Memory B cell (primary cell): ENCODE data around the gene VPS29.
"Not testable (repeated sequence)": the region's sequence is repeated elsewhere in the genome, so short reads cannot be mapped to it uniquely, and the experiment has no call there.

Source experiments
- ATAC-seq: fragments of 150-1000 bp; cut with Tn5 transposase; 2 replicates; pipeline ENCODE4 v1.10.0; 2021; ENCODE audit warnings: low read depth, mild to moderate bottlenecking, moderate library complexity
- DNase-seq, 2 donors: peaks; one replicate each; pipeline ENCODE4 v3.0.0; 2022; ENCODE audit warnings: low spot score in 2 of 2
- H3K27ac Mint-ChIP-seq: one replicate; pipeline ENCODE4 v1.8.0; 2022; ENCODE audit warnings: mild to moderate bottlenecking, moderate library complexity, mixed read lengths
- H3K27me3 Mint-ChIP-seq: one replicate; pipeline ENCODE4 v1.8.0; 2022; ENCODE audit warnings: mixed read lengths
- H3K36me3 Mint-ChIP-seq: one replicate; pipeline ENCODE4 v1.8.0; 2022; ENCODE audit warnings: mild to moderate bottlenecking, mixed read lengths
- H3K4me1 Mint-ChIP-seq: one replicate; pipeline ENCODE4 v1.8.0; 2022; ENCODE audit warnings: mixed read lengths
- H3K4me3 Mint-ChIP-seq: one replicate; pipeline ENCODE4 v1.8.0; 2022; ENCODE audit warnings: mild to moderate bottlenecking, moderate library complexity, mixed read lengths
- H3K9me3 Mint-ChIP-seq: one replicate; pipeline ENCODE4 v1.8.0; 2022; ENCODE audit warnings: mixed read lengths

VPS29 gene

GRCh38 chr12:110536834-110537604, 35.1 kb upstream of the VPS29 start:
- Mint-ChIP-seq H3K36me3 (peaks cover 20% of the 10 kb centered on the region), H3K4me1 (peaks cover 7% of the 10 kb centered on the region), H3K27ac (peak overlapping the region; percentile 53), H3K4me3 (no peak overlapping the region), H3K27me3 (no peaks in the 10 kb centered on the region), H3K9me3 (no peaks in the 10 kb centered on the region)
- no peak for ATAC-seq
- DNase-seq = no peak

GRCh38 chr12:110534811-110535210, 32.9 kb upstream of the VPS29 start:
- Mint-ChIP-seq H3K36me3 (peaks cover 20% of the 10 kb centered on the region), H3K9me3 (no peaks in the 10 kb centered on the region), H3K27me3 (no peaks in the 10 kb centered on the region), H3K4me3 (no peak overlapping the region), H3K27ac (no peak overlapping the region), H3K4me1 (peaks cover 9% of the 10 kb centered on the region)
- ATAC-seq (no peak), DNase-seq (no peak)

- H3K4me1 Mint-ChIP-seq = peaks cover 6% of the 10 kb centered on the region
- no peak for DNase-seq
These were observed 31.7 kb upstream of the VPS29 start for GRCh38 chr12:110533607-110534006.

GRCh38 chr12:110532644-110533043, 30.7 kb upstream of the VPS29 start:
- Mint-ChIP-seq H3K36me3 (peaks cover 18% of the 10 kb centered on the region), H3K9me3 (no peaks in the 10 kb centered on the region), H3K4me3 (no peak overlapping the region), H3K4me1 (peaks cover 8% of the 10 kb centered on the region), H3K27me3 (no peaks in the 10 kb centered on the region), H3K27ac (no peak overlapping the region)
- no peak for DNase-seq
- no peak for ATAC-seq

More at GRCh38 chr12:110533607-110534006, 31.7 kb upstream of the VPS29 start:
- H3K27ac Mint-ChIP-seq = no peak overlapping the region
- H3K27me3 Mint-ChIP-seq = no peaks in the 10 kb centered on the region
- H3K36me3 Mint-ChIP-seq = peaks cover 21% of the 10 kb centered on the region
- ATAC-seq = no peak
- H3K4me3 Mint-ChIP-seq = no peak overlapping the region
- H3K9me3 Mint-ChIP-seq = no peaks in the 10 kb centered on the region

- ATAC-seq (no peak), DNase-seq (no peak)
- no peaks in the 10 kb centered on the region for H3K27me3 Mint-ChIP-seq
- peaks cover 15% of the 10 kb centered on the region for H3K36me3 Mint-ChIP-seq
- no peaks in the 10 kb centered on the region for H3K9me3 Mint-ChIP-seq
- peaks cover 8% of the 10 kb centered on the region for H3K4me1 Mint-ChIP-seq
- H3K27ac Mint-ChIP-seq = peak overlapping the region; percentile 35
- H3K4me3 Mint-ChIP-seq = no peak overlapping the region
These were observed 29.9 kb upstream of the VPS29 start for GRCh38 chr12:110531741-110532333.

GRCh38 chr12:110530511-110530910, 28.6 kb upstream of the VPS29 start:
- H3K4me3 Mint-ChIP-seq = no peak overlapping the region
- H3K27me3 Mint-ChIP-seq = no peaks in the 10 kb centered on the region
- peak overlapping the region; percentile 35 for H3K27ac Mint-ChIP-seq
- H3K9me3 Mint-ChIP-seq = no peaks in the 10 kb centered on the region
- H3K4me1 Mint-ChIP-seq = peaks cover 8% of the 10 kb centered on the region
- no peak for ATAC-seq
- no peak for DNase-seq
- H3K36me3 Mint-ChIP-seq = peaks cover 9% of the 10 kb centered on the region

GRCh38 chr12:110528277-110528839, 26.4 kb upstream of the VPS29 start:
- peaks cover 6% of the 10 kb centered on the region for H3K4me1 Mint-ChIP-seq
- H3K4me3 Mint-ChIP-seq = no peak overlapping the region
- no peak for ATAC-seq
- H3K9me3 Mint-ChIP-seq = no peaks in the 10 kb centered on the region
- peaks cover 6% of the 10 kb centered on the region for H3K36me3 Mint-ChIP-seq
- DNase-seq = no peak
- H3K27ac Mint-ChIP-seq = peak overlapping the region; percentile 17
- no peaks in the 10 kb centered on the region for H3K27me3 Mint-ChIP-seq

- DNase-seq, H3K4me1 Mint-ChIP-seq, H3K27me3 Mint-ChIP-seq, H3K9me3 Mint-ChIP-seq, H3K4me3 Mint-ChIP-seq, ATAC-seq, H3K36me3 Mint-ChIP-seq, H3K27ac Mint-ChIP-seq: not testable (repeated sequence)
These were observed 19.2 kb upstream of the VPS29 start for GRCh38 chr12:110520876-110521712.

GRCh38 chr12:110518014-110518413, 16.1 kb upstream of the VPS29 start:
- H3K27ac Mint-ChIP-seq, H3K36me3 Mint-ChIP-seq, DNase-seq, H3K9me3 Mint-ChIP-seq, H3K4me3 Mint-ChIP-seq, H3K4me1 Mint-ChIP-seq, H3K27me3 Mint-ChIP-seq, ATAC-seq: not testable (repeated sequence)

GRCh38 chr12:110516995-110517394, 15.1 kb upstream of the VPS29 start:
- Mint-ChIP-seq H3K9me3 (no peaks in the 10 kb centered on the region), H3K4me3 (no peak overlapping the region), H3K27ac (no peak overlapping the region), H3K36me3 (no peaks in the 10 kb centered on the region), H3K27me3 (no peaks in the 10 kb centered on the region), H3K4me1 (no peaks in the 10 kb centered on the region)
- no peak for DNase-seq
- ATAC-seq = no peak

GRCh38 chr12:110514363-110514762, 12.5 kb upstream of the VPS29 start:
- H3K27me3 Mint-ChIP-seq = no peaks in the 10 kb centered on the region
- DNase-seq (no peak), ATAC-seq (no peak)
- no peak overlapping the region for H3K4me3 Mint-ChIP-seq
- H3K36me3 Mint-ChIP-seq = no peaks in the 10 kb centered on the region
- no peaks in the 10 kb centered on the region for H3K4me1 Mint-ChIP-seq
- no peaks in the 10 kb centered on the region for H3K9me3 Mint-ChIP-seq
- no peak overlapping the region for H3K27ac Mint-ChIP-seq

- H3K4me1 Mint-ChIP-seq = no peaks in the 10 kb centered on the region
- no peaks in the 10 kb centered on the region for H3K36me3 Mint-ChIP-seq
- ATAC-seq (no peak), DNase-seq (no peak)
- H3K27me3 Mint-ChIP-seq = no peaks in the 10 kb centered on the region
- no peak overlapping the region for H3K27ac Mint-ChIP-seq
- no peaks in the 10 kb centered on the region for H3K9me3 Mint-ChIP-seq
- no peak overlapping the region for H3K4me3 Mint-ChIP-seq
These were observed 11.9 kb upstream of the VPS29 start for GRCh38 chr12:110513842-110514241.

- ATAC-seq (no peak), DNase-seq (no peak)
- no peaks in the 10 kb centered on the region for H3K4me1 Mint-ChIP-seq
- H3K9me3 Mint-ChIP-seq = no peaks in the 10 kb centered on the region
- no peaks in the 10 kb centered on the region for H3K36me3 Mint-ChIP-seq
- H3K27me3 Mint-ChIP-seq = no peaks in the 10 kb centered on the region
- H3K27ac Mint-ChIP-seq = no peak overlapping the region
- H3K4me3 Mint-ChIP-seq = no peak overlapping the region
These were observed 6.2 kb upstream of the VPS29 start for GRCh38 chr12:110508071-110508586.

- H3K27ac Mint-ChIP-seq = no peak overlapping the region
- H3K9me3 Mint-ChIP-seq = no peaks in the 10 kb centered on the region
- peaks cover 6% of the 10 kb centered on the region for H3K4me1 Mint-ChIP-seq
- H3K27me3 Mint-ChIP-seq = no peaks in the 10 kb centered on the region
- DNase-seq (no peak), ATAC-seq (no peak)
- H3K36me3 Mint-ChIP-seq = no peaks in the 10 kb centered on the region
- no peak overlapping the region for H3K4me3 Mint-ChIP-seq
These were observed 3.4 kb upstream of the VPS29 start for GRCh38 chr12:110505332-110505731.
